H9 (cell line): Measurements from ENCODE around the gene NUP214. TPM values are rescaled to one million over a fixed set of nuclear protein-coding genes. Genes with fewer than 3 reads are reported as not detected.

Experiments used
- DNase-seq: peaks from one replicate; pipeline ENCODE4 v3.0.0-alpha.2; 2017
- H2AFZ ChIP-seq: one replicate; pipeline ENCODE4 v1.6.1; 2013; ENCODE audit warnings: mild to moderate bottlenecking, low read length, control low read depth, moderate library complexity
- H2AK5ac ChIP-seq: 2 replicates; pipeline ENCODE4 v1.6.1; 2013; ENCODE audit warnings: low read length, control low read depth, mixed read lengths; ENCODE audit not compliant: insufficient read length
- H2BK120ac ChIP-seq: one replicate; pipeline ENCODE4 v1.6.1; 2013; ENCODE audit warnings: low read depth, mild to moderate bottlenecking, low read length, control low read depth, inconsistent platforms; ENCODE audit not compliant: poor library complexity, severe bottlenecking
- H2BK12ac ChIP-seq: 2 replicates; pipeline ENCODE4 v1.6.1; 2013; ENCODE audit warnings: low read length, control low read depth, mixed read lengths, low read depth; ENCODE audit not compliant: insufficient read length
- H2BK15ac ChIP-seq: 2 replicates; pipeline ENCODE4 v1.6.1; 2013; ENCODE audit warnings: low read depth, low read length, control low read depth
- H2BK20ac ChIP-seq: one replicate; pipeline ENCODE4 v1.6.1; 2013; ENCODE audit warnings: low read depth, mild to moderate bottlenecking, low read length, control low read depth, inconsistent platforms; ENCODE audit not compliant: poor library complexity, severe bottlenecking
- H2BK5ac ChIP-seq: 2 replicates; pipeline ENCODE4 v1.6.1; 2013; ENCODE audit warnings: low read length, control low read depth, mixed read lengths; ENCODE audit not compliant: insufficient read length
- H3K14ac ChIP-seq: 2 replicates; pipeline ENCODE4 v1.6.1; 2013; ENCODE audit warnings: low read length, control low read depth; ENCODE audit not compliant: insufficient read depth
- H3K18ac ChIP-seq: 2 replicates; pipeline ENCODE4 v1.6.1; 2013; ENCODE audit warnings: low read depth, mild to moderate bottlenecking, mixed read lengths, low read length, control low read depth; ENCODE audit not compliant: insufficient read length
- H3K23ac ChIP-seq: 2 replicates; pipeline ENCODE4 v1.6.1; 2013; ENCODE audit warnings: low read length, control low read depth, mixed read lengths, low read depth; ENCODE audit not compliant: insufficient read length
- H3K23me2 ChIP-seq: 2 replicates; pipeline ENCODE4 v1.6.1; 2013; ENCODE audit warnings: low read depth, mild to moderate bottlenecking, mixed read lengths, low read length, control low read depth; ENCODE audit not compliant: insufficient read length, poor library complexity, severe bottlenecking
- H3K27ac ChIP-seq: 2 replicates; pipeline ENCODE4 v1.5.1; 2013; ENCODE audit warnings: low read length, control low read depth, mixed read lengths, low read depth; ENCODE audit not compliant: insufficient read length
- H3K27me3 ChIP-seq: 2 replicates; pipeline ENCODE4 v1.6.1; 2013; ENCODE audit warnings: low read length, control low read depth, inconsistent platforms; ENCODE audit not compliant: insufficient read depth
- H3K4ac ChIP-seq: 2 replicates; pipeline ENCODE4 v1.6.1; 2013; ENCODE audit warnings: low read depth, mild to moderate bottlenecking, control low read depth, inconsistent platforms, low read length, moderate library complexity
- H3K4me1 ChIP-seq: 2 replicates; pipeline ENCODE4 v1.6.1; 2013; ENCODE audit warnings: low read length, control low read depth, inconsistent platforms; ENCODE audit not compliant: insufficient read depth
- H3K4me2 ChIP-seq: 2 replicates; pipeline ENCODE4 v1.6.1; 2013; ENCODE audit warnings: low read length, control low read depth, mixed read lengths; ENCODE audit not compliant: insufficient read length, insufficient read depth
- H3K56ac ChIP-seq: 2 replicates; pipeline ENCODE4 v1.6.1; 2013; ENCODE audit warnings: low read depth, mild to moderate bottlenecking, mixed read lengths, low read length, control low read depth; ENCODE audit not compliant: insufficient read length
- H3K79me1 ChIP-seq: 2 replicates; pipeline ENCODE4 v1.6.1; 2013; ENCODE audit warnings: low read depth, mild to moderate bottlenecking, moderate library complexity, low read length, control low read depth, inconsistent platforms; ENCODE audit not compliant: insufficient read depth, poor library complexity, severe bottlenecking
- H3K79me2 ChIP-seq: 2 replicates; pipeline ENCODE4 v1.6.1; 2013; ENCODE audit warnings: low read length, control low read depth, inconsistent platforms; ENCODE audit not compliant: insufficient read depth
- H3K9ac ChIP-seq: 2 replicates; pipeline ENCODE4 v1.6.1; 2013; ENCODE audit warnings: low read length, control low read depth, mixed read lengths; ENCODE audit not compliant: insufficient read length; ENCODE audit errors: extremely low read depth
- H3K9me3 ChIP-seq: one replicate; pipeline ENCODE4 v1.6.1; 2013; ENCODE audit warnings: low read depth, low read length, inconsistent platforms; ENCODE audit not compliant: control insufficient read depth
- H3T11ph ChIP-seq: one replicate; pipeline ENCODE4 v1.6.1; 2013; ENCODE audit warnings: mild to moderate bottlenecking, low read length, control low read depth, inconsistent platforms
- H4K20me1 ChIP-seq: one replicate; pipeline ENCODE4 v1.6.1; 2013; ENCODE audit not compliant: control insufficient read depth, insufficient read length, insufficient read depth
- H4K5ac ChIP-seq: 2 replicates; pipeline ENCODE4 v1.6.1; 2013; ENCODE audit warnings: low read depth, mild to moderate bottlenecking, mixed read lengths, low read length, control low read depth; ENCODE audit not compliant: insufficient read length
- H4K8ac ChIP-seq: replicated peaks from 2 replicates; pipeline ENCODE4 v1.6.1; 2013; ENCODE audit warnings: low read length, control low read depth, mixed read lengths, low read depth; ENCODE audit not compliant: insufficient read length
- H4K91ac ChIP-seq: 2 replicates; pipeline ENCODE4 v1.6.1; 2013; ENCODE audit warnings: low read depth, mild to moderate bottlenecking, moderate library complexity, mixed read lengths, low read length, control low read depth; ENCODE audit not compliant: insufficient read length
- H3K27ac Mint-ChIP-seq, 3 experiments: 2 replicates in 2 of 3; 3 replicates in 1 of 3; pipeline ENCODE4 v1.8.0; 2020 to 2021; ENCODE audit warnings: mixed read lengths in 3 of 3, mild to moderate bottlenecking in 1 of 3, moderate library complexity in 1 of 3
- H3K27me3 Mint-ChIP-seq: 2 replicates; pipeline ENCODE4 v1.8.0; 2021; ENCODE audit warnings: low read depth, mild to moderate bottlenecking, moderate library complexity, mixed read lengths
- H3K36me3 Mint-ChIP-seq, 3 experiments: 2 replicates in 2 of 3; 3 replicates in 1 of 3; pipeline ENCODE4 v1.8.0; 2020 to 2021; ENCODE audit warnings: low read depth in 3 of 3, mixed read lengths in 3 of 3; ENCODE audit not compliant: insufficient read depth in 1 of 3
- H3K4me1 Mint-ChIP-seq, 2 experiments: 2 replicates each; pipeline ENCODE4 v1.8.0; 2020; ENCODE audit warnings: mixed read lengths in 2 of 2
- H3K4me3 Mint-ChIP-seq, 2 experiments: 2 replicates in 1 of 2; 3 replicates in 1 of 2; pipeline ENCODE4 v1.8.0; 2020 to 2021; ENCODE audit warnings: mild to moderate bottlenecking in 2 of 2, mixed read lengths in 2 of 2, moderate library complexity in 1 of 2
- H3K9me3 Mint-ChIP-seq, 2 experiments: 2 replicates in 1 of 2; 3 replicates in 1 of 2; pipeline ENCODE4 v1.8.0; 2020; ENCODE audit warnings: mild to moderate bottlenecking in 2 of 2, mixed read lengths in 2 of 2, moderate library complexity in 1 of 2
- WGBS: extraction: QIAGEN DNeasy Blood & Tissue Kit; methylation state at CpG from one replicate; pipeline ENCODE4 v1.1.7; 2013; ENCODE audit warnings: missing lambda C conversion rate, low lambda C conversion rate, mixed read lengths; ENCODE audit not compliant: insufficient read length; ENCODE audit errors: extremely low coverage; 5-methylcytosine and 5-hydroxymethylcytosine counted together
- total RNA-seq: library from RNA; stranded (reverse); gene quantifications from 2 replicates; pipeline ENCODE4 v1.2.1, GENCODE V29; 2021
- TF ChIP-seq, protein P1 (sequence below): fragments of 200-600 bp; sonication (generic); conservative IDR thresholded peaks from 3 replicates; pipeline ENCODE4 v1.8.0; 2021; ENCODE audit warnings: antibody characterized with exemption, mild to moderate bottlenecking

Gene NUP214
- total RNA-seq, 1 experiment from 2014 or later = 53.8 TPM

DNA sequence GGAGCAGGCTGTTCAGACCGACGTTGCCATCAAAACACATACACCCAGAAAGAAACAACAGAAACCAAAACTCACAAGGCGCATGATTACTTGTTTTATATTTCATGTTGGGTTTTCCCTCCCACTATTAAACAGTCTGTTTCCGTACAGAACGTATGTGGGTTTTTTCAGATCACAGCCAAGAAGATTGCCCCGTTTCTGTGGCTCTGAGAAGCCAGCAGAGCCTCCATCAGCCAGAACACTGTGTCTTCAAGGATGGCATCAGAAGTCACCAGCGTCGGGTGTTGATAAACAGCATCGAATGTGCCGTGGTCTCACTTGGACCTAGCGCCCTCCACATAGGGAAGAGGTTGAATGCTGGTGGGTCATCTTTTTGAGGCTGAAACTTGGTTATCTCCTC is 108.2 kb downstream of the NUP214 start:
- H3K27ac Mint-ChIP-seq = no peak overlapping the region
- Histone ChIP-seq H3K27ac (no peak overlapping the region), H3K23me2 (no peaks in the 10 kb centered on the region), H3K27me3 (no peaks in the 10 kb centered on the region), H3K79me2 (no peaks in the 10 kb centered on the region), H2BK120ac (no peak overlapping the region), H2BK20ac (no peak overlapping the region), H3T11ph (no peak overlapping the region), H4K5ac (no peak overlapping the region), H2BK5ac (no peak overlapping the region), H3K4ac (no peak overlapping the region), H2AK5ac (no peak overlapping the region), H2BK12ac (no peak overlapping the region), H3K56ac (no peak overlapping the region), H4K91ac (no peak overlapping the region), H3K4me1 (peaks cover 6% of the 10 kb centered on the region; the same call in 1 of the 2 replicates), H4K8ac (no peak overlapping the region), H2AFZ (no peak overlapping the region), H3K9me3 (no peaks in the 10 kb centered on the region), H3K23ac (no peak overlapping the region), H3K4me2 (no peak overlapping the region), H3K79me1 (no peaks in the 10 kb centered on the region), H3K14ac (no peak overlapping the region), H2BK15ac (no peak overlapping the region), H4K20me1 (no peaks in the 10 kb centered on the region), H3K9ac (no peak overlapping the region), H3K18ac (no peak overlapping the region)
- no peaks in the 10 kb centered on the region for H3K27me3 Mint-ChIP-seq
- no CpG with 5 or more reads among the region's 11 CpGs for WGBS
- H3K36me3 Mint-ChIP-seq = peaks cover 15 to 56% (median 49%) of the 10 kb centered on the region in 3 experiments; a peak in 6 of 7 replicates
- no peak overlapping the region for H3K4me3 Mint-ChIP-seq
- peaks cover 14 to 17% of the 10 kb centered on the region in 2 experiments for H3K4me1 Mint-ChIP-seq
- H3K9me3 Mint-ChIP-seq = no peaks in the 10 kb centered on the region
- TF ChIP-seq, protein P1, sequence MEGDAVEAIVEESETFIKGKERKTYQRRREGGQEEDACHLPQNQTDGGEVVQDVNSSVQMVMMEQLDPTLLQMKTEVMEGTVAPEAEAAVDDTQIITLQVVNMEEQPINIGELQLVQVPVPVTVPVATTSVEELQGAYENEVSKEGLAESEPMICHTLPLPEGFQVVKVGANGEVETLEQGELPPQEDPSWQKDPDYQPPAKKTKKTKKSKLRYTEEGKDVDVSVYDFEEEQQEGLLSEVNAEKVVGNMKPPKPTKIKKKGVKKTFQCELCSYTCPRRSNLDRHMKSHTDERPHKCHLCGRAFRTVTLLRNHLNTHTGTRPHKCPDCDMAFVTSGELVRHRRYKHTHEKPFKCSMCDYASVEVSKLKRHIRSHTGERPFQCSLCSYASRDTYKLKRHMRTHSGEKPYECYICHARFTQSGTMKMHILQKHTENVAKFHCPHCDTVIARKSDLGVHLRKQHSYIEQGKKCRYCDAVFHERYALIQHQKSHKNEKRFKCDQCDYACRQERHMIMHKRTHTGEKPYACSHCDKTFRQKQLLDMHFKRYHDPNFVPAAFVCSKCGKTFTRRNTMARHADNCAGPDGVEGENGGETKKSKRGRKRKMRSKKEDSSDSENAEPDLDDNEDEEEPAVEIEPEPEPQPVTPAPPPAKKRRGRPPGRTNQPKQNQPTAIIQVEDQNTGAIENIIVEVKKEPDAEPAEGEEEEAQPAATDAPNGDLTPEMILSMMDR = no peak
- no peak for DNase-seq
